GM12878 (cell line): ENCODE measurements around the gene KRT222. TPM values are rescaled to one million over a fixed set of nuclear protein-coding genes. Genes with fewer than 3 reads are reported as not detected.

Experiments
- ATAC-seq: fragments of 200-7000 bp; cut with Tn5 transposase; 3 replicates; pipeline ENCODE4 v1.9.1; 2020; ENCODE audit warnings: mild to moderate bottlenecking, moderate library complexity
- BruUV-seq: library from RNA; stranded (reverse); fragments of 400-500 nt; replicated peaks from 2 replicates; lab custom pipeline; 2021; lab: Mats Ljungman, UMichigan
- CTCF ChIA-PET: fragments of 300-600 bp; sonication (Branson Sonifier 250); formaldehyde crosslinking; extraction: SDS; loops from one replicate; lab custom pipeline; 2021; ENCODE audit warnings: inconsistent platforms; lab: Yijun Ruan, JAX
- POLR2A ChIA-PET: fragments of 350-600 bp; formaldehyde crosslinking; extraction: SDS; loops from one replicate; lab custom pipeline; 2021; ENCODE audit warnings: inconsistent platforms; lab: Charles Lee
- RAD21 ChIA-PET: fragments of 300-600 bp; sonication (Branson Sonifier 250); formaldehyde crosslinking; loops from one replicate; lab custom pipeline; 2023; ENCODE audit warnings: antibody characterized with exemption; ENCODE audit not compliant: unreplicated experiment; lab: Charles Lee
- SMC1A ChIA-PET: fragments of 300-600 bp; sonication (Branson Sonifier 250); formaldehyde crosslinking; loops from one replicate; lab custom pipeline; 2023; ENCODE audit not compliant: unreplicated experiment, uncharacterized antibody; lab: Charles Lee
- DNase-seq: peaks from one replicate; pipeline ENCODE4 v3.0.0-alpha.2; 2011; ENCODE audit warnings: low read depth, low spot score
- FAIRE-seq: peaks from 3 replicates; lab custom pipeline; 2011; peaks lifted over from hg19 to GRCh38; lab: Jason Lieb, UNC
- H2AFZ ChIP-seq: 2 replicates; pipeline ENCODE4 v1.6.0; 2011; ENCODE audit warnings: low read depth, low read length, control low read depth; ENCODE audit not compliant: control insufficient read depth
- H3K27ac ChIP-seq: 2 replicates; pipeline ENCODE4 v1.5.1; 2011; ENCODE audit warnings: control low read depth; ENCODE audit not compliant: control insufficient read depth, insufficient read depth
- H3K27me3 ChIP-seq, 2 experiments: replicated peaks in 1 of 2; 2 replicates each; pipeline versions ENCODE4 v1.6.0 to v1.6.1; 2011; ENCODE audit warnings: low read length in 1 of 2; ENCODE audit not compliant: control insufficient read depth in 2 of 2, insufficient read depth in 2 of 2
- H3K36me3 ChIP-seq, 2 experiments: 2 replicates each; pipeline ENCODE4 v1.5.1; 2011; ENCODE audit warnings: low read length in 1 of 2; ENCODE audit not compliant: control insufficient read depth in 2 of 2, insufficient read depth in 2 of 2
- H3K4me1 ChIP-seq: 2 replicates; pipeline ENCODE4 v1.6.1; 2011; ENCODE audit warnings: mild to moderate bottlenecking, low read length, moderate library complexity, mixed read lengths; ENCODE audit not compliant: control insufficient read depth, insufficient read depth
- H3K4me2 ChIP-seq: 2 replicates; pipeline ENCODE4 v1.6.0; 2011; ENCODE audit warnings: control low read depth; ENCODE audit not compliant: control insufficient read depth, insufficient read depth
- H3K4me3 ChIP-seq: fragments of 200-600 bp; sonication (generic); 2 replicates; pipeline ENCODE4 v1.5.1; 2016
- H3K79me2 ChIP-seq: 2 replicates; pipeline ENCODE4 v1.6.0; 2011; ENCODE audit warnings: low read length; ENCODE audit not compliant: control insufficient read depth, insufficient read depth
- H3K9ac ChIP-seq: 2 replicates; pipeline ENCODE4 v1.8.0; 2011; ENCODE audit warnings: low read length, control low read depth, mixed read lengths; ENCODE audit not compliant: control insufficient read depth, insufficient read depth
- H3K9me3 ChIP-seq: replicated peaks from 3 replicates; pipeline ENCODE4 v1.5.1; 2011; ENCODE audit warnings: mild to moderate bottlenecking, low read length; ENCODE audit not compliant: control insufficient read depth, insufficient read depth
- H4K20me1 ChIP-seq: 2 replicates; pipeline ENCODE4 v1.6.0; 2011; ENCODE audit not compliant: control insufficient read depth, insufficient read depth
- ATF3 ChIP-seq: IDR thresholded peaks from 2 replicates; pipeline ENCODE4 v1.6.1; 2011; ENCODE audit warnings: low read depth, mild to moderate bottlenecking, low read length, moderate library complexity, borderline replicate concordance; ENCODE audit errors: extremely low read depth
- CEBPB ChIP-seq, 2 experiments: fragments of 150-350 bp in 1 of 2; IDR thresholded peaks; 2 replicates each; pipeline ENCODE4 v1.6.1; 2012 to 2014; ENCODE audit warnings: low read depth in 2 of 2, low read length in 2 of 2, borderline replicate concordance in 1 of 2, inconsistent platforms in 1 of 2
- DPF2 ChIP-seq: fragments of 450-650 bp; IDR thresholded peaks from 2 replicates; pipeline ENCODE4 v1.6.1; 2017; ENCODE audit warnings: mild to moderate bottlenecking
- GABPA ChIP-seq: IDR thresholded peaks from 2 replicates; pipeline ENCODE4 v1.6.1; 2014; ENCODE audit warnings: antibody characterized with exemption, low read depth, mild to moderate bottlenecking, inconsistent platforms
- MTA3 ChIP-seq: IDR thresholded peaks from 2 replicates; pipeline ENCODE4 v1.6.1; 2012; ENCODE audit warnings: low read length, inconsistent platforms, borderline replicate concordance
- NR2C2 ChIP-seq: IDR thresholded peaks from 2 replicates; pipeline ENCODE4 v1.6.1; 2011; ENCODE audit warnings: borderline replicate concordance, low read depth; ENCODE audit not compliant: control insufficient read depth, insufficient read length
- PAX8 ChIP-seq: fragments of 450-650 bp; IDR thresholded peaks from 2 replicates; pipeline ENCODE4 v1.6.1; 2017; ENCODE audit warnings: mild to moderate bottlenecking, moderate library complexity
- ZBTB33 ChIP-seq: fragments of 450-650 bp; IDR thresholded peaks from 2 replicates; pipeline ENCODE4 v1.6.1; 2017; ENCODE audit warnings: mild to moderate bottlenecking
- ZNF384 ChIP-seq: IDR thresholded peaks from 2 replicates; pipeline ENCODE4 v1.6.1; 2012; ENCODE audit warnings: low read depth, mild to moderate bottlenecking, low read length, improper control_type of control experiment, borderline replicate concordance
- WGBS: methylation state at CpG from one replicate; pipeline ENCODE4 v1.1.6; 2016; ENCODE audit warnings: low lambda C conversion rate; ENCODE audit not compliant: insufficient replicate concordance, insufficient coverage; ENCODE audit errors: missing lambda C conversion rate; 5-methylcytosine and 5-hydroxymethylcytosine counted together
- in situ Hi-C: fragments of 300-500 bp; cut with MboI; formaldehyde crosslinking; loops from 9 replicates; pipeline ENCODE4 v1.14.3; 2018; ENCODE audit warnings: mixed read lengths
- intact Hi-C: fragments of 100-400 bp; cut with micrococcal nuclease; formaldehyde crosslinking; loops from one replicate; pipeline ENCODE4 v1.14.2; 2022; ENCODE audit not compliant: unreplicated experiment
- polyA plus RNA-seq, 11 experiments: library from polyadenylated mRNA; depleted of rRNA in 4 of 11; unstranded in 6 of 11; stranded (reverse) in 5 of 11; fragments of >200 nt; fragmentation: Nextera tagmentation in 4 of 11; fragmentation: Illumina TruSeq in 1 of 11; extraction: Ambion mirVana in 4 of 11; extraction: Trizol in 1 of 11; gene quantifications; 1 replicate in 1 of 11; 2 replicates in 10 of 11; pipeline versions ENCODE4 v1.2.1 to v1.2.3, GENCODE V29; 2011 to 2016; ENCODE audit warnings: inconsistent platforms in 2 of 11, missing spikeins in 2 of 11, low read depth in 1 of 11
- total RNA-seq, 4 experiments: library from RNA; depleted of rRNA in 3 of 4; stranded (reverse); fragments of >200 nt in 3 of 4; fragmentation: Illumina TruSeq in 1 of 4; extraction: Trizol in 1 of 4; gene quantifications; 2 replicates each; pipeline versions ENCODE4 v1.2.1 to v1.2.3, GENCODE V29; 2013 to 2021

The KRT222 gene
- total and polyA plus RNA-seq, 10 of the 15 experiments (the other 5 are each of a cell fraction or from before 2014, with no cell fraction given): 0.21 to 6.4 (median 0.54) TPM; not detected in 1

DNA sequence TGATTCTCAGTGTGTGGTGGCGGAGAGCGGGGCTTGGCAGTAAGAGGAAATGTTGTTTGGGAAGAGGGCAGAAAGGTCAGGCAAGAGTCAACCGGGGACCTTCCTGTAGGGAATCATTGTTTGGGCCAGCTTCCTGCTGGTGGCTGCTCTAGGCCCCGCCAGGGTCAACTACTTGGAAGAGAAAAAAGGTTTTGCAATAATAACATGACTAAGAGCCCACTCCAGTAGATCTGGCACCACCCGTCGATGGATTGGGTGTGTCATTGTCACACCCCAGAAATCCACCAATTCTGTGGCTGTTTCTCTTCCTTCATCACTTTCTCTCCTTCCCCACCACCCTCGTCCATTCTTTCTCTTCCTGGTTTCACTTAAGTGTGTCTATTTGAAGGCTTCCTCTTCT is 42.8 kb upstream of the KRT222 start:
- Histone ChIP-seq H3K9ac (no peak overlapping the region), H3K4me2 (no peak overlapping the region), H3K27me3 (peaks cover 0 to 2% of the 10 kb centered on the region in 2 experiments; a peak in 1 of 4 replicates), H3K4me1 (no peaks in the 10 kb centered on the region), H3K27ac (no peak overlapping the region), H3K79me2 (no peaks in the 10 kb centered on the region), H3K36me3 (no peaks in the 10 kb centered on the region), H2AFZ (no peak overlapping the region), H3K9me3 (no peaks in the 10 kb centered on the region), H3K4me3 (no peak overlapping the region), H4K20me1 (no peaks in the 10 kb centered on the region)
- no peak for DNase-seq
- RAD21 ChIA-PET: no interaction called here
- ATAC-seq: no peak
- POLR2A ChIA-PET: no interaction called here
- BruUV-seq: no TSS peak
- FAIRE-seq: no peak
- WGBS: 45% methylated on average over 7 of the region's 7 CpGs
- TF ChIP-seq GABPA: no peak
- TF ChIP-seq NR2C2: no peak
- no peak for TF ChIP-seq DPF2
- TF ChIP-seq ATF3: no peak
- no peak for TF ChIP-seq CEBPB (IDR thresholded peaks at IDR 0.05; ENCODE audit: borderline replicate concordance in 1 of 2, low read depth in 2 of 2, low read length in 2 of 2)
- no peak for TF ChIP-seq ZBTB33
- TF ChIP-seq MTA3: no peak
- no peak for TF ChIP-seq ZNF384
- no peak for TF ChIP-seq PAX8
- intact Hi-C loops: no loop called here
- in situ Hi-C loops: no loop called here
- CTCF ChIA-PET: no interaction called here
- SMC1A ChIA-PET: interaction anchor here (2.4 kb wide), 1 partner anchor 11 kb away, joined by 5 read pairs; no protein-coding TSS in a partner anchor
